Type B pancreatic cell (in vitro differentiated cells): ENCODE measurements around the gene SMIM44. TPM values are rescaled to one million over a fixed set of nuclear protein-coding genes. Genes with fewer than 3 reads are reported as not detected.

Experiments
- DNase-seq: peaks from one replicate; pipeline ENCODE4 v3.0.0; 2021; ENCODE audit warnings: mixed read lengths; ENCODE audit not compliant: unreplicated experiment; ENCODE audit errors: extremely low spot score
- H3K27ac Mint-ChIP-seq: 2 replicates; pipeline ENCODE4 v1.8.0; 2021; ENCODE audit warnings: mild to moderate bottlenecking, mixed read lengths
- H3K27me3 Mint-ChIP-seq: 2 replicates; pipeline ENCODE4 v1.8.0; 2021; ENCODE audit warnings: mixed read lengths
- H3K36me3 Mint-ChIP-seq: 2 replicates; pipeline ENCODE4 v1.8.0; 2021; ENCODE audit warnings: mixed read lengths
- H3K4me1 Mint-ChIP-seq: one replicate; pipeline ENCODE4 v1.8.0; 2021; ENCODE audit warnings: mixed read lengths; ENCODE audit not compliant: unreplicated experiment
- H3K4me3 Mint-ChIP-seq: 2 replicates; pipeline ENCODE4 v1.8.0; 2021; ENCODE audit warnings: mild to moderate bottlenecking, mixed read lengths
- H3K9me3 Mint-ChIP-seq: 2 replicates; pipeline ENCODE4 v1.8.0; 2021; ENCODE audit warnings: mixed read lengths
- CTCF ChIP-seq: fragments of 200-600 bp; sonication (generic); conservative IDR thresholded peaks from 2 replicates; pipeline ENCODE4 v1.5.0; 2021; ENCODE audit warnings: antibody characterized with exemption, mild to moderate bottlenecking
- total RNA-seq: library from RNA; stranded (reverse); gene quantifications from 2 replicates; pipeline ENCODE4 v1.2.1, GENCODE V29; 2021; ENCODE audit warnings: low replicate concordance

Gene SMIM44
- total RNA-seq, 1 donor from 2014 or later = not detected

DNA sequence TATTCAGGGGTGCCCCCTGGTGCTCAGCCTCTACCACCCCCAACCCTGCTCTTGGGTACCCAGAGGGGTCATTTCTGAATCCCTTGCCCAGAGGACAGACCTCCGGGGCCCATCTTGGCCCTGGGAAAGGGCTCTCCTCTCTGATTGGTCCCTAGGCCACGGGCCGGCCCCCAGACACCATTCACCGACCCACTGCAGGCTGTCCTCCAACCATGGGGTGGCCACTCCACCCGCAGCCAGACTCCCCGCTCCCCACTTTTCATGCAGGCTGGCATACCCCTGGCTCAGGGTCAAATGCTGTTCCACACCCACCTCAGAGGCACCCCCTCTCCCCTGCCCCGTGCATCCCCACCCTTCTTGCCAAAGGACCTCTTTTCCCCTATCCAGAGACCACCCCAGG, 17.7 kb downstream of the SMIM44 start:
- H3K4me3 Mint-ChIP-seq = no peak overlapping the region
- peaks cover 5% of the 10 kb centered on the region for H3K36me3 Mint-ChIP-seq
- TF ChIP-seq CTCF = no peak
- no peaks in the 10 kb centered on the region for H3K9me3 Mint-ChIP-seq
- peaks cover 57% of the 10 kb centered on the region for H3K27me3 Mint-ChIP-seq
- DNase-seq = no peak
- no peak overlapping the region for H3K27ac Mint-ChIP-seq
- peaks cover 5% of the 10 kb centered on the region for H3K4me1 Mint-ChIP-seq

DNA sequence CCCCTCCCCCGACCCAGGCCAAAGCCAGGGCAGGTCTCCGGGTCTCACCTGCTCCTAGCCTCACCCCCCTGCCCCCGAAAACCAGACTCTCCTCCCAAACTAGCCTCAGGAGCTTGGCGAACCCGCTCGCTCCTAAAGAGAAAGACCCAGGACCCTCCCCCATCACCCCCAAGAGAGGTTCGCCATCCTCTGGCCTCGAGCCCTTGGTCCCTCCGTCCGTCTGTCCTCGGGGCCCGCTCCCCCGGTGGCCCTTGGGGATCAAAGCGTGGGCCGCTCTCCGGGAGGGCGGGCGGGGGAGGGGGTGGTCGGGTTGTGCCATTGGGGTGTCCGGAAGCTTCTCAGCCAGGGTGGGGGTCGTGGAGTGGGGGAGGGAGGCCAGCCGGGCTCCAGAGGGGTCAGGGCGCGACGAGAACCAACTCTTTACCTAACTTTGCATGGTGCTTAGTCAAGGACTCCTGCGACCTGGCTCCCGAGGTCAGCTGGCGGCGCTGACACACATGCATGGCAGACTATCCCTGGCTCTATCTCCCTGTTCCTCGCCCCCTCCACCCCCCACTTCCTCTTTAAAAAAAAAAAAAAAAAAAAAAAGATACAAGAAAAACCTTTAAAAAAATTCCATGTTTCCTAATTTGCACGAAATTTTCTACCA, 18.5 kb downstream of the SMIM44 start:
- DNase-seq = no peak
- Mint-ChIP-seq H3K36me3 (peaks cover 5% of the 10 kb centered on the region), H3K27ac (no peak overlapping the region), H3K4me3 (no peak overlapping the region), H3K27me3 (peaks cover 53% of the 10 kb centered on the region), H3K4me1 (peaks cover 5% of the 10 kb centered on the region), H3K9me3 (no peaks in the 10 kb centered on the region)
- TF ChIP-seq CTCF = no peak

GRCh38 chr19:3463714-3464586, 19.3 kb downstream of the SMIM44 start:
- Mint-ChIP-seq H3K9me3 (no peaks in the 10 kb centered on the region), H3K4me1 (peaks cover 5% of the 10 kb centered on the region), H3K27me3 (peaks cover 49% of the 10 kb centered on the region), H3K36me3 (peaks cover 5% of the 10 kb centered on the region), H3K27ac (no peak overlapping the region), H3K4me3 (no peak overlapping the region)
- peak; percentile 46 for TF ChIP-seq CTCF
- no peak for DNase-seq

GRCh38 chr19:3462991-3463713, 20.1 kb downstream of the SMIM44 start:
- peaks cover 5% of the 10 kb centered on the region for H3K4me1 Mint-ChIP-seq
- no peak for DNase-seq
- no peaks in the 10 kb centered on the region for H3K9me3 Mint-ChIP-seq
- peak overlapping the region; percentile 20 for H3K27ac Mint-ChIP-seq
- peaks cover 48% of the 10 kb centered on the region for H3K27me3 Mint-ChIP-seq
- TF ChIP-seq CTCF = no peak
- peak overlapping the region; percentile 47 for H3K4me3 Mint-ChIP-seq
- peaks cover 5% of the 10 kb centered on the region for H3K36me3 Mint-ChIP-seq

DNA sequence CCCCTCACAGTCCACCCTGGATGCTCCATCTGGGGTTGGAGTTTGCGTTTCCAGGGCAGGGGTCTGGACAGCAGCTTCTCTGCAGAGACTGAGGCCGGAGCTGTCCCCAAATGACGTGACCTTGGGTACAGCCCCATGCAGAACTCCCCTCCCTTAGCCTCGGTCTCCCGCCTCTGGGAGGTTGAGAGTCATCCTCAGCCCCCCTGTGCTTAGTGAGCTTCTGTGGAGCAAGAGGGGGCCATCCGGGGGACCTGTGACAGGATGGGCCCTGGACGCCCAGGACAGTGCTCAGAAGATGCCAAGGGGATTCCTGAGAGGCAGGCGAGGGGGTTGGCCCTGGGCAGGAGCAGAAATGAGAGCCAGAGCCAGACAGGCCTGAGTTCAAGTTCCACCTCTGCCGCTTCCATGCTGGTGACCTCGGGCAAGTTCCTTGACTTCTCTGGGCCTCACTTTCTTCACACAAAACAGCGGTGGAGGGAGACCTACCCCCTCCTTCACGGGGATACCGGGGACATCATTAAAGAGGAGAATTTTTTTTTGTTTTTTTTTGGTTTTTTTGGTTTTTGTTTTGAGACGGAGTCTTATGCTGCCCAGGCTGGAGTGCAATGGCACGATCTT, 23.2 kb downstream of the SMIM44 start:
- Mint-ChIP-seq H3K4me3 (no peak overlapping the region), H3K27ac (no peak overlapping the region), H3K9me3 (no peaks in the 10 kb centered on the region), H3K27me3 (peaks cover 33% of the 10 kb centered on the region), H3K36me3 (peaks cover 5% of the 10 kb centered on the region), H3K4me1 (peaks cover 10% of the 10 kb centered on the region)
- DNase-seq = no peak
- TF ChIP-seq CTCF = no peak
